IPS-18c (cell line): Measurements from ENCODE around the gene KCNK4.
A peak's percentile ranks its signal among the peaks of the same experiment; 100 is the strongest.

Experiments
- H3K4me3 ChIP-seq: 2 replicates; pipeline ENCODE4 v1.7.0; 2013; ENCODE audit warnings: low read depth, mild to moderate bottlenecking, low read length, moderate library complexity; ENCODE audit not compliant: insufficient read depth
- H3K9me3 ChIP-seq: one replicate; pipeline ENCODE4 v1.6.1; 2013; ENCODE audit warnings: mild to moderate bottlenecking, low read length, moderate library complexity; ENCODE audit not compliant: control insufficient read depth, insufficient read depth

The KCNK4 gene

DNA sequence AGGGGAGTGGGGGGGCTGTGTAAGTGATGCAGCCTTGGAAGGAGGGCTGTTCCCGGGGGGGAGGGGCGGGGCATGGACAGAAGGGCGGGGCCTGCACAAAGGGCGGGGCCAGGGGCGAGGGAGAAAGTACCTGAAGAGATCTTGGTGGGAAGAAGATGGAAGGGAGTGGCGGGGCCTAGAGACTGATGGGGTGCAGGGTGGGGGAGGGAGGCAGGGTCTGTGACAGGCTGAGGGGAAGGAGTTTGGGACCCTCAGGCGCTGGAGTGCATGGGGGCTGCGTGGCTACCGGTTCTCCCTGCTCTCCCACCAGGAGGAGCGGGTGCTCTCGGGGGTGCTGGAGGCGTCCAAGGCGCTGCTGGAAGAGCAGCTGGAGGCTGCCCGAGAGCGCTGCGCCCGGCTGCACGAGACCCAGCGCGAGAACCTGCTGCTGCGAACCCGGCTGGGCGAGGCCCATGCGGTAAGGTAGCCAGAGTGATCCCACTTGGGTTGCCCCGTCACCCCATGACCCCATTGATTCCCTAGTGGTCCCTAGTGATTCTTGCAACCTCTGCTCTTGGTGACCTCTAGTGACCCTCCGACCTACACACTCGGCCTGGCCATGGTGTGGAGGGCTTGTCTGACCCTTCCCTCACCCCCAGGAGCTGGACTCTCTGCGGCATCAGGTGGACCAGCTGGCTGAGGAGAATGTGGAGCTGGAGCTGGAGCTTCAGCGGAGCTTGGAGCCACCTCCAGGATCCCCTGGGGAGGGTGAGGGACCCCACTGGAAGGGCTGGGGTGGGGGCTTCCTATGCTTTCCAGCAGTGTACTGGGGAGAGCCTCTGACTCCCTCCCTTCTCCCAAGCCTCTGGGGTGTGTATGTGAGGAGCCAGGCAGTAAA, 52.0 kb downstream of the KCNK4 start:
- no peaks in the 10 kb centered on the region for H3K9me3 ChIP-seq
- H3K4me3 ChIP-seq = peak overlapping the region; percentile 41; the same call in 1 of the 2 replicates

DNA sequence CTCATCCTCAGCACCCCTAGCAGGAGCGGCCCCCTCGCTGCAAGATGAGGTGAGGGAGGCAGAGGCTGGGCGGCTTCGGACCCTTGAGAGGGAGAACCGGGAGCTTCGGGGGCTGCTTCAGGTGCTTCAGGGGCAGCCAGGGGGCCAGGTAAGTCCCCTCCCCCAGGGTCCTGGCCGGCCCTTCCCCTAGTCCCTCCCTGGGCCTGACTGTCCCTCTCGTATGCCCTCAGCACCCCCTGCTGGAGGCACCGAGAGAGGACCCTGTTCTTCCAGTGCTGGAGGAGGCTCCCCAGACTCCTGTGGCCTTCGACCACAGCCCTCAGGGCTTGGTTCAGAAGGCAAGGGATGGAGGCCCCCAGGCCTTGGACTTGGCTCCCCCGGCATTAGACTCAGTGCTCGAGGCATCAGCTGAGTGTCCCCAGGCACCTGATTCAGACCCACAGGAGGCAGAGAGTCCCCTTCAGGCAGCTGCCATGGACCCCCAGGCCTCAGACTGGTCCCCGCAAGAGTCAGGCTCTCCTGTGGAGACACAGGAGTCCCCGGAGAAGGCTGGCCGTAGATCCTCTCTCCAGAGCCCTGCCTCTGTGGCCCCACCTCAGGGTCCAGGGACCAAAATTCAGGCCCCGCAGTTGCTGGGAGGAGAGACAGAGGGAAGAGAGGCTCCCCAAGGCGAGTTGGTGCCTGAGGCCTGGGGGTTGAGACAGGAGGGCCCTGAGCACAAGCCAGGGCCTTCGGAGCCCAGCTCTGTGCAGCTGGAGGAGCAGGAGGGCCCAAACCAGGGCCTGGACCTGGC, 52.9 kb downstream of the KCNK4 start:
- H3K4me3 ChIP-seq = no peak overlapping the region
- H3K9me3 ChIP-seq = no peaks in the 10 kb centered on the region

DNA sequence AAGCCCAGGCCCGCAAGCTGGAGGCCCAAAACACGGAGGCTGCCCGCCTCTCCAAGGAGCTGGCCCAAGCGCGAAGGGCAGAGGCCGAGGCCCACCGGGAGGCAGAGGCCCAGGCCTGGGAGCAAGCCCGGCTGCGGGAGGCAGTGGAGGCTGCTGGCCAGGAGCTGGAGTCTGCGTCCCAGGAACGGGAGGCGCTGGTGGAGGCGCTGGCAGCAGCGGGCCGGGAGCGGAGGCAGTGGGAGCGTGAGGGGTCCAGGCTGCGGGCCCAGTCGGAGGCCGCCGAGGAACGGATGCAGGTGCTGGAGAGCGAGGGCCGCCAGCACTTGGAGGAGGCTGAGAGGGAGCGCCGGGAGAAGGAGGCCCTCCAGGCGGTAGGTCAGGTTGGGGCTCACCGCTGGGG, 53.7 kb downstream of the KCNK4 start:
- Histone ChIP-seq H3K4me3 (no peak overlapping the region), H3K9me3 (no peaks in the 10 kb centered on the region)

DNA sequence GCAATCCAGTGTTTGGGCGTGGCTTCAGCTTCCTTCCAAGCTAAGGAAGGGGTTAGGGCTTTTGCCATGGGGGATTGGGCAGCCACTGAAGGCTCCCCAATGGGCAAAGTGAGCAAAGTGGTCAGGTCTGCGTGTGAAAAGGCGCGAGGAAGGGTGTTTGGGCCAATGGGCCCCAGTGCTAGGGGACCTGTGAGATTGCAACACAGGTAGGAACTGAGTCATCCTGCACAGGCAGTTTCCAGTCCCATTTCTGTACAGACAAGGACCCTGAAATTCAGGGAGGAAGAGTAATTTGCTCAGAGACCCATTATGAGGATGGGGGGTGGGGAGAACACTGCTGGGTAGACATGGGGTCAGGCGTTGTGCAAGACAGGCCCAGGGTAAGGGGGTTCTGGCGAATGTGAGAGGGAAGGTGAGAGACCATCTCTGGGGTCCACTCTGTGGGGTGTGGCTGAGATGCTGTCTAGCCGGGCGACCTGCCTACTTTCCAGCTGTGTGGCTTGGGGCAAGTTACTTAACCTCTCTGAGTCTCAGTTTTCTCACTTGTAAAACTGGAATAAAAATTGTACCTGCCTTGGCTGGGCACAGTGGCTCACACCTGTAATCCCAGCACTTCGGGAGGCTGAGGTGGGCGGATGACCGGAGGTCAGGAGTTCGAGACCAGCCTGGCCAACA, 56.2 kb downstream of the KCNK4 start:
- Histone ChIP-seq H3K9me3 (no peaks in the 10 kb centered on the region), H3K4me3 (no peak overlapping the region)

DNA sequence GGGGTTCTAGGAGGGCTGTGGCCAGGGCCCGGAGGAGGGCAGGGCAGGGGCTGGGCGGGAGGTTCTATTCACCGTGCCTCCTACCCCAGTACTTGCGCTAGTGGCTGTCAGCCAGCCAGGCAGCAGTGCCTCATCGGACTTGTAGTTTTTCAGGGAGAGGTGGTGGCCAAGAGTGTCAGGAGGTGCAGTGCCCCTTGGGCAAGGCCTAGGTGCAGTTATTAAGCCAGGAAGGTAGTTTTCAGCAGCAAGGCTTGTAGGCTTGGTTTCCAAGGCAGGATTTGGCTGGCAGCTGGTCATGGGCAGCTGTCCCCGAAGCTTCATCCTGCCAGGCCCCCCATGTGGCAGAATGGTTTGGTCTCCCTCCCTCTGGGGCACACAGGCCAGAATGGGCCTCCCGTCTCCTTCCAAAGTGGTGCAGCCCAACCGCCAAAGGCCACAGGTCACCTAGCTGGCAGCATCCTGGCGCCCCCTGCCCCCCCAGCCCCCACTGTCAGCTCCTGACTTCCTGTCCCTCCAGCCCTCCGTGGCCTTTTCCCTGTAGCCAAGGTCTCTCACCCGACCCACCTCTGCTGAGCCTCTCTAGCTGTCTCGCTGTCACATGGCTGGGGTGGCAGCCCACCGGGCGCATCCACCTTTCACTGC, 57.4 kb downstream of the KCNK4 start:
- H3K9me3 ChIP-seq = no peaks in the 10 kb centered on the region
- no peak overlapping the region for H3K4me3 ChIP-seq

DNA sequence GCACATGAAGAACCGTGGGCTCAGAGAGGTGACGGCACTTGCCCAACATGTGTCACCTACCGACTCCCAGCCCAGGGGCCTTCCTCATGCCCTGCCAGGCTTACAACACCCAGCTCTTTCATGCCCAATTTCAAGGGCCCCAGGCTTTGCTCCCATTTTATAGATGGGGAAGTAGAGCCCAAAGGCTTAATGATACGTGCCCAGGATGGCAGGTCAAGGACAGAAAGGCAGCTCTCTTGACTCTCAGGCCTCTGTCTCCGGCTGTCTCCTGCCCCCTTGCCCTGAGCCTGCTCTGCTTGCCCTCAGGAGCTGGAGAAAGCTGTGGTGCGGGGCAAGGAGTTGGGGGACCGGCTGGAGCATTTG, 57.9 kb downstream of the KCNK4 start:
- Histone ChIP-seq H3K9me3 (no peaks in the 10 kb centered on the region), H3K4me3 (no peak overlapping the region)

DNA sequence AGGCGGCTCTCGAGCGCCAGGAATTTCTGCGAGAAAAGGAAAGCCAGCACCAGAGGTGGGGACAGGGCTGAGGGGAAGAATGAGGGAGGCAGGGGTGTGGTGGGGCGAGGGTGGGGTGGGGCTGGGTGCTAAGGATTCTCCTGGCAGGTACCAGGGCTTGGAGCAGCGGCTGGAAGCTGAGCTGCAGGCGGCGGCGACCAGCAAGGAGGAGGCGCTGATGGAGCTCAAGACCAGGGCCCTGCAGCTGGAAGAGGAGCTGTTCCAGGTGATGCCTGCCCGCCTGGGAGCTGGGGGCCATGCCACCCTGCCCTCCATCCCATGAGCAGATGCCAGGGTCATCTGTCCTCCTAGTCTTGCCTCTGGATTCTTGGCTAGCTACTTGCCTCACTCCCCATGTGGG, 58.3 kb downstream of the KCNK4 start:
- Histone ChIP-seq H3K9me3 (no peaks in the 10 kb centered on the region), H3K4me3 (no peak overlapping the region)
